H9 (cell line): ENCODE data around the gene INSYN1. TPM values are rescaled to one million over a fixed set of nuclear protein-coding genes. Genes with fewer than 3 reads are reported as not detected.

Experiments
- DNase-seq: peaks from one replicate; pipeline ENCODE4 v3.0.0-alpha.2; 2017
- H2AFZ ChIP-seq: one replicate; pipeline ENCODE4 v1.6.1; 2013; ENCODE audit warnings: mild to moderate bottlenecking, low read length, control low read depth, moderate library complexity
- H2AK5ac ChIP-seq: 2 replicates; pipeline ENCODE4 v1.6.1; 2013; ENCODE audit warnings: low read length, control low read depth, mixed read lengths; ENCODE audit not compliant: insufficient read length
- H2BK120ac ChIP-seq: one replicate; pipeline ENCODE4 v1.6.1; 2013; ENCODE audit warnings: low read depth, mild to moderate bottlenecking, low read length, control low read depth, inconsistent platforms; ENCODE audit not compliant: poor library complexity, severe bottlenecking
- H2BK12ac ChIP-seq: 2 replicates; pipeline ENCODE4 v1.6.1; 2013; ENCODE audit warnings: low read length, control low read depth, mixed read lengths, low read depth; ENCODE audit not compliant: insufficient read length
- H2BK15ac ChIP-seq: 2 replicates; pipeline ENCODE4 v1.6.1; 2013; ENCODE audit warnings: low read depth, low read length, control low read depth
- H2BK20ac ChIP-seq: one replicate; pipeline ENCODE4 v1.6.1; 2013; ENCODE audit warnings: low read depth, mild to moderate bottlenecking, low read length, control low read depth, inconsistent platforms; ENCODE audit not compliant: poor library complexity, severe bottlenecking
- H2BK5ac ChIP-seq: 2 replicates; pipeline ENCODE4 v1.6.1; 2013; ENCODE audit warnings: low read length, control low read depth, mixed read lengths; ENCODE audit not compliant: insufficient read length
- H3K14ac ChIP-seq: 2 replicates; pipeline ENCODE4 v1.6.1; 2013; ENCODE audit warnings: low read length, control low read depth; ENCODE audit not compliant: insufficient read depth
- H3K18ac ChIP-seq: 2 replicates; pipeline ENCODE4 v1.6.1; 2013; ENCODE audit warnings: low read depth, mild to moderate bottlenecking, mixed read lengths, low read length, control low read depth; ENCODE audit not compliant: insufficient read length
- H3K23ac ChIP-seq: 2 replicates; pipeline ENCODE4 v1.6.1; 2013; ENCODE audit warnings: low read length, control low read depth, mixed read lengths, low read depth; ENCODE audit not compliant: insufficient read length
- H3K23me2 ChIP-seq: 2 replicates; pipeline ENCODE4 v1.6.1; 2013; ENCODE audit warnings: low read depth, mild to moderate bottlenecking, mixed read lengths, low read length, control low read depth; ENCODE audit not compliant: insufficient read length, poor library complexity, severe bottlenecking
- H3K27ac ChIP-seq: 2 replicates; pipeline ENCODE4 v1.5.1; 2013; ENCODE audit warnings: low read length, control low read depth, mixed read lengths, low read depth; ENCODE audit not compliant: insufficient read length
- H3K27me3 ChIP-seq: 2 replicates; pipeline ENCODE4 v1.6.1; 2013; ENCODE audit warnings: low read length, control low read depth, inconsistent platforms; ENCODE audit not compliant: insufficient read depth
- H3K4ac ChIP-seq: 2 replicates; pipeline ENCODE4 v1.6.1; 2013; ENCODE audit warnings: low read depth, mild to moderate bottlenecking, control low read depth, inconsistent platforms, low read length, moderate library complexity
- H3K4me1 ChIP-seq: 2 replicates; pipeline ENCODE4 v1.6.1; 2013; ENCODE audit warnings: low read length, control low read depth, inconsistent platforms; ENCODE audit not compliant: insufficient read depth
- H3K4me2 ChIP-seq: 2 replicates; pipeline ENCODE4 v1.6.1; 2013; ENCODE audit warnings: low read length, control low read depth, mixed read lengths; ENCODE audit not compliant: insufficient read length, insufficient read depth
- H3K56ac ChIP-seq: 2 replicates; pipeline ENCODE4 v1.6.1; 2013; ENCODE audit warnings: low read depth, mild to moderate bottlenecking, mixed read lengths, low read length, control low read depth; ENCODE audit not compliant: insufficient read length
- H3K79me1 ChIP-seq: 2 replicates; pipeline ENCODE4 v1.6.1; 2013; ENCODE audit warnings: low read depth, mild to moderate bottlenecking, moderate library complexity, low read length, control low read depth, inconsistent platforms; ENCODE audit not compliant: insufficient read depth, poor library complexity, severe bottlenecking
- H3K79me2 ChIP-seq: 2 replicates; pipeline ENCODE4 v1.6.1; 2013; ENCODE audit warnings: low read length, control low read depth, inconsistent platforms; ENCODE audit not compliant: insufficient read depth
- H3K9ac ChIP-seq: 2 replicates; pipeline ENCODE4 v1.6.1; 2013; ENCODE audit warnings: low read length, control low read depth, mixed read lengths; ENCODE audit not compliant: insufficient read length; ENCODE audit errors: extremely low read depth
- H3K9me3 ChIP-seq: one replicate; pipeline ENCODE4 v1.6.1; 2013; ENCODE audit warnings: low read depth, low read length, inconsistent platforms; ENCODE audit not compliant: control insufficient read depth
- H3T11ph ChIP-seq: one replicate; pipeline ENCODE4 v1.6.1; 2013; ENCODE audit warnings: mild to moderate bottlenecking, low read length, control low read depth, inconsistent platforms
- H4K20me1 ChIP-seq: one replicate; pipeline ENCODE4 v1.6.1; 2013; ENCODE audit not compliant: control insufficient read depth, insufficient read length, insufficient read depth
- H4K5ac ChIP-seq: 2 replicates; pipeline ENCODE4 v1.6.1; 2013; ENCODE audit warnings: low read depth, mild to moderate bottlenecking, mixed read lengths, low read length, control low read depth; ENCODE audit not compliant: insufficient read length
- H4K8ac ChIP-seq: replicated peaks from 2 replicates; pipeline ENCODE4 v1.6.1; 2013; ENCODE audit warnings: low read length, control low read depth, mixed read lengths, low read depth; ENCODE audit not compliant: insufficient read length
- H4K91ac ChIP-seq: 2 replicates; pipeline ENCODE4 v1.6.1; 2013; ENCODE audit warnings: low read depth, mild to moderate bottlenecking, moderate library complexity, mixed read lengths, low read length, control low read depth; ENCODE audit not compliant: insufficient read length
- H3K27ac Mint-ChIP-seq, 3 experiments: 2 replicates in 2 of 3; 3 replicates in 1 of 3; pipeline ENCODE4 v1.8.0; 2020 to 2021; ENCODE audit warnings: mixed read lengths in 3 of 3, mild to moderate bottlenecking in 1 of 3, moderate library complexity in 1 of 3
- H3K27me3 Mint-ChIP-seq: 2 replicates; pipeline ENCODE4 v1.8.0; 2021; ENCODE audit warnings: low read depth, mild to moderate bottlenecking, moderate library complexity, mixed read lengths
- H3K36me3 Mint-ChIP-seq, 3 experiments: 2 replicates in 2 of 3; 3 replicates in 1 of 3; pipeline ENCODE4 v1.8.0; 2020 to 2021; ENCODE audit warnings: low read depth in 3 of 3, mixed read lengths in 3 of 3; ENCODE audit not compliant: insufficient read depth in 1 of 3
- H3K4me1 Mint-ChIP-seq, 2 experiments: 2 replicates each; pipeline ENCODE4 v1.8.0; 2020; ENCODE audit warnings: mixed read lengths in 2 of 2
- H3K4me3 Mint-ChIP-seq, 2 experiments: 2 replicates in 1 of 2; 3 replicates in 1 of 2; pipeline ENCODE4 v1.8.0; 2020 to 2021; ENCODE audit warnings: mild to moderate bottlenecking in 2 of 2, mixed read lengths in 2 of 2, moderate library complexity in 1 of 2
- H3K9me3 Mint-ChIP-seq, 2 experiments: 2 replicates in 1 of 2; 3 replicates in 1 of 2; pipeline ENCODE4 v1.8.0; 2020; ENCODE audit warnings: mild to moderate bottlenecking in 2 of 2, mixed read lengths in 2 of 2, moderate library complexity in 1 of 2
- WGBS: extraction: QIAGEN DNeasy Blood & Tissue Kit; methylation state at CpG from one replicate; pipeline ENCODE4 v1.1.7; 2013; ENCODE audit warnings: missing lambda C conversion rate, low lambda C conversion rate, mixed read lengths; ENCODE audit not compliant: insufficient read length; ENCODE audit errors: extremely low coverage; 5-methylcytosine and 5-hydroxymethylcytosine counted together
- total RNA-seq: library from RNA; stranded (reverse); gene quantifications from 2 replicates; pipeline ENCODE4 v1.2.1, GENCODE V29; 2021
- TF ChIP-seq, protein P1 (sequence below): fragments of 200-600 bp; sonication (generic); conservative IDR thresholded peaks from 3 replicates; pipeline ENCODE4 v1.8.0; 2021; ENCODE audit warnings: antibody characterized with exemption, mild to moderate bottlenecking

INSYN1 gene
- total RNA-seq, 1 experiment from 2014 or later = 1.9 TPM

DNA sequence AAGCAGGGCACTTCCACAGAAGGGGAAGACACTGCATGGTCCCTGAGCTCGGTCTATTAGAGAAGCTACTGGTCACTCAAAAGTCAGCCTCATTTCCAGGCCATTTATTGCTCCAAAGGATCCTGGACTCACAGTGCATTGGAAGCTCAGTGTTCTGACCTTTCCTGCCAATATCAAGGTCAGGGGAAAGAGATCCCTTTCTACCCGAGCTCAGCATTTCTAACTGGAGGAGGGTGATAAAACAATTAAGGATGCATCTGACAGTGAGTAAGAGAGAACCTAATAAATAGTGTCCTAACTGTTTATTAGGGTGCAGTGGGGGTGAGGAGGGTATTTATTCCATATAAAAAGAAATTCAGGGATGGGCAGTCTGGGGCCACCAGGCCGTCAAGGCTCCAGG lies 26.8 kb upstream of the INSYN1 start:
- Histone ChIP-seq H3K79me2 (no peaks in the 10 kb centered on the region), H3K14ac (no peak overlapping the region), H2BK20ac (no peak overlapping the region), H3K4me2 (no peak overlapping the region), H3K4ac (no peak overlapping the region), H3K56ac (no peak overlapping the region), H2BK120ac (no peak overlapping the region), H2BK5ac (no peak overlapping the region), H3T11ph (no peak overlapping the region), H4K5ac (no peak overlapping the region), H4K8ac (no peak overlapping the region), H4K20me1 (no peaks in the 10 kb centered on the region), H3K27ac (no peak overlapping the region), H2AK5ac (no peak overlapping the region), H3K79me1 (no peaks in the 10 kb centered on the region), H3K27me3 (no peaks in the 10 kb centered on the region), H3K9me3 (no peaks in the 10 kb centered on the region), H3K23me2 (no peaks in the 10 kb centered on the region), H2BK12ac (no peak overlapping the region), H4K91ac (no peak overlapping the region), H3K9ac (no peak overlapping the region), H3K18ac (no peak overlapping the region), H2AFZ (no peak overlapping the region), H2BK15ac (no peak overlapping the region), H3K23ac (no peak overlapping the region), H3K4me1 (no peaks in the 10 kb centered on the region)
- Mint-ChIP-seq H3K9me3 (no peaks in the 10 kb centered on the region), H3K4me1 (peaks cover 17 to 28% of the 10 kb centered on the region in 2 experiments), H3K27ac (no peak overlapping the region), H3K36me3 (no peaks in the 10 kb centered on the region), H3K4me3 (no peak overlapping the region), H3K27me3 (no peaks in the 10 kb centered on the region; the same call in none of the 2 replicates)
- whole genome bisulfite sequencing = no CpG with 5 or more reads among the region's 3 CpGs
- DNase-seq = no peak
- TF ChIP-seq, protein P1, sequence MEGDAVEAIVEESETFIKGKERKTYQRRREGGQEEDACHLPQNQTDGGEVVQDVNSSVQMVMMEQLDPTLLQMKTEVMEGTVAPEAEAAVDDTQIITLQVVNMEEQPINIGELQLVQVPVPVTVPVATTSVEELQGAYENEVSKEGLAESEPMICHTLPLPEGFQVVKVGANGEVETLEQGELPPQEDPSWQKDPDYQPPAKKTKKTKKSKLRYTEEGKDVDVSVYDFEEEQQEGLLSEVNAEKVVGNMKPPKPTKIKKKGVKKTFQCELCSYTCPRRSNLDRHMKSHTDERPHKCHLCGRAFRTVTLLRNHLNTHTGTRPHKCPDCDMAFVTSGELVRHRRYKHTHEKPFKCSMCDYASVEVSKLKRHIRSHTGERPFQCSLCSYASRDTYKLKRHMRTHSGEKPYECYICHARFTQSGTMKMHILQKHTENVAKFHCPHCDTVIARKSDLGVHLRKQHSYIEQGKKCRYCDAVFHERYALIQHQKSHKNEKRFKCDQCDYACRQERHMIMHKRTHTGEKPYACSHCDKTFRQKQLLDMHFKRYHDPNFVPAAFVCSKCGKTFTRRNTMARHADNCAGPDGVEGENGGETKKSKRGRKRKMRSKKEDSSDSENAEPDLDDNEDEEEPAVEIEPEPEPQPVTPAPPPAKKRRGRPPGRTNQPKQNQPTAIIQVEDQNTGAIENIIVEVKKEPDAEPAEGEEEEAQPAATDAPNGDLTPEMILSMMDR = no peak
